Endothelial cell (in vitro differentiated cells): ENCODE results near the gene DSG1. TPM values are rescaled to one million over a fixed set of nuclear protein-coding genes. Genes with fewer than 3 reads are reported as not detected.

ENCODE experiments used
- DNase-seq: peaks from one replicate; pipeline ENCODE4 v3.0.0; 2021; ENCODE audit warnings: low spot score
- H3K27ac Mint-ChIP-seq: one replicate; pipeline ENCODE4 v1.8.0; 2021; ENCODE audit warnings: mixed read lengths, inconsistent platforms; ENCODE audit not compliant: unreplicated experiment
- H3K27me3 Mint-ChIP-seq: one replicate; pipeline ENCODE4 v1.8.0; 2021; ENCODE audit warnings: mild to moderate bottlenecking, moderate library complexity, mixed read lengths, inconsistent platforms; ENCODE audit not compliant: unreplicated experiment
- H3K36me3 Mint-ChIP-seq: one replicate; pipeline ENCODE4 v1.8.0; 2021; ENCODE audit warnings: mild to moderate bottlenecking, low read depth, mixed read lengths, inconsistent platforms; ENCODE audit not compliant: unreplicated experiment
- H3K4me1 Mint-ChIP-seq: one replicate; pipeline ENCODE4 v1.8.0; 2021; ENCODE audit warnings: mild to moderate bottlenecking, mixed read lengths, inconsistent platforms; ENCODE audit not compliant: unreplicated experiment
- H3K4me3 Mint-ChIP-seq: one replicate; pipeline ENCODE4 v1.8.0; 2021; ENCODE audit warnings: mild to moderate bottlenecking, mixed read lengths, inconsistent platforms; ENCODE audit not compliant: unreplicated experiment
- H3K9me3 Mint-ChIP-seq: one replicate; pipeline ENCODE4 v1.8.0; 2021; ENCODE audit warnings: mixed read lengths, inconsistent platforms; ENCODE audit not compliant: unreplicated experiment
- total RNA-seq: library from RNA; stranded (reverse); fragmentation: NEBNext Ultra II Directional; extraction: Animal tissue kit (Norgen Biotek cat#: 25700); gene quantifications from one replicate; pipeline ENCODE4 v1.2.1, GENCODE V29; 2021; ENCODE audit not compliant: unreplicated experiment
- TF ChIP-seq, protein P1 (sequence below): fragments of 200-600 bp; sonication (generic); IDR thresholded peaks from one replicate; pipeline ENCODE4 v1.5.0; 2021; ENCODE audit warnings: antibody characterized with exemption; ENCODE audit not compliant: unreplicated experiment

The DSG1 gene
- total RNA-seq, 1 donor from 2014 or later = not detected

DNA sequence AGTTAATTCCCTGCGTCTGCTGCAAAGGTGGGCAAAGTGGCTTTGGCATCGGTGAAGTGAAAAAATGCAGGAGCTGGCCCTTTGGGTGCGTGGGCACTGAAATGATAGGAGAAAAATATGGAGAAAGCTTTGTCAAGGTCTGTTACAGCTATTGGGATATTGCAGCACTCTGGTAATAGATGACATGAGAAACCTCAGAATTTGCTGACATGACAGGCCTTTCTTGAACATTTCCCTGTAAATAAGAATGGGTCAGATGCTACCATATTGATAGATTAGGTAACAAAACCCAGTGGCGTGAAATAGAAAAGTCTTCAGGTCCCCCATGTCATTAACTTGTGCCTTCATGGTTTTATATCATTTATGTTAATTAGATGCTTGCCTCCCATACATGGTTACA is 46.2 kb downstream of the DSG1 start:
- TF ChIP-seq, protein P1, sequence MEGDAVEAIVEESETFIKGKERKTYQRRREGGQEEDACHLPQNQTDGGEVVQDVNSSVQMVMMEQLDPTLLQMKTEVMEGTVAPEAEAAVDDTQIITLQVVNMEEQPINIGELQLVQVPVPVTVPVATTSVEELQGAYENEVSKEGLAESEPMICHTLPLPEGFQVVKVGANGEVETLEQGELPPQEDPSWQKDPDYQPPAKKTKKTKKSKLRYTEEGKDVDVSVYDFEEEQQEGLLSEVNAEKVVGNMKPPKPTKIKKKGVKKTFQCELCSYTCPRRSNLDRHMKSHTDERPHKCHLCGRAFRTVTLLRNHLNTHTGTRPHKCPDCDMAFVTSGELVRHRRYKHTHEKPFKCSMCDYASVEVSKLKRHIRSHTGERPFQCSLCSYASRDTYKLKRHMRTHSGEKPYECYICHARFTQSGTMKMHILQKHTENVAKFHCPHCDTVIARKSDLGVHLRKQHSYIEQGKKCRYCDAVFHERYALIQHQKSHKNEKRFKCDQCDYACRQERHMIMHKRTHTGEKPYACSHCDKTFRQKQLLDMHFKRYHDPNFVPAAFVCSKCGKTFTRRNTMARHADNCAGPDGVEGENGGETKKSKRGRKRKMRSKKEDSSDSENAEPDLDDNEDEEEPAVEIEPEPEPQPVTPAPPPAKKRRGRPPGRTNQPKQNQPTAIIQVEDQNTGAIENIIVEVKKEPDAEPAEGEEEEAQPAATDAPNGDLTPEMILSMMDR = no peak
- no peak overlapping the region for H3K27ac Mint-ChIP-seq
- peaks cover 1% of the 10 kb centered on the region for H3K27me3 Mint-ChIP-seq
- H3K4me1 Mint-ChIP-seq = no peaks in the 10 kb centered on the region
- no peak overlapping the region for H3K4me3 Mint-ChIP-seq
- DNase-seq = no peak
- no peaks in the 10 kb centered on the region for H3K36me3 Mint-ChIP-seq
- H3K9me3 Mint-ChIP-seq = no peaks in the 10 kb centered on the region

DNA sequence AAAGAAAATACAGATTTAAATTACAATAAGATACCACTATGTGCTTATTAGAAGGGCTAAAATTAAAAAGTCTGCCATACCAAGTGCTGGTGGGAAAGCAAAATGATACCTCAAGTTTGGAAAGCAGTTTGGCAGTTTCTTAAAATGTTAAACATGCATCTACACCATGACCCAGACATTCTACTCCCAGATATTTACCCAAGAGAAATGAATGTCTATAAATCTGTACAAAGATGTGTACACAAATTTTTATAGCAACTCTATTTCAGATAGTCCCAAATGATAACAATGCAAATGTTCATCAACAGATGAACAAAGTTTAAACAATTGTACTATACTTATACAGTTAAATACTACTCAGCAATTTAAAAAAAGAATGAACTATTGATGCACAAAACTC is 51.5 kb downstream of the DSG1 start:
- H3K27me3 Mint-ChIP-seq = no peaks in the 10 kb centered on the region
- no peaks in the 10 kb centered on the region for H3K36me3 Mint-ChIP-seq
- no peaks in the 10 kb centered on the region for H3K9me3 Mint-ChIP-seq
- H3K4me3 Mint-ChIP-seq = no peak overlapping the region
- no peak for DNase-seq
- no peak overlapping the region for H3K27ac Mint-ChIP-seq
- TF ChIP-seq, protein P1 = no peak
- H3K4me1 Mint-ChIP-seq = peaks cover 8% of the 10 kb centered on the region

DNA sequence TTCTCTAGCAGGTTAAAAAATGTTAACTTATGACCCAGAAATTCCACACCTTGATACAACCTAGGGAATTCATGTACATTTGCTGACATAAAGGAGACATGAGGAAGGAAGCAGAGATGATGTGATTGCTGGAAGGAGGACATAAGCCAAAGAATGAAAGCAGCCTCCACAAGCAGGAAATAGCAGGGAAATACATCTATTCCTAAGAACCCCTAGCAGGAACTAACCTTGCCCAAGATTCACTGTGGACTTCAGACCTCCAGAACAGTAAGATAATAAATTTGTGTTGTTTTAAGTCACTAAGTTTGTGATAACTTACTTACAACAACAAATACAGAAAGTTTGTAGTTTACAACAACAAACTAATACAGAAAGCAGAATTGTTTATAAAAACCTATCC is 54.0 kb downstream of the DSG1 start:
- H3K4me1 Mint-ChIP-seq = peaks cover 8% of the 10 kb centered on the region

DNA sequence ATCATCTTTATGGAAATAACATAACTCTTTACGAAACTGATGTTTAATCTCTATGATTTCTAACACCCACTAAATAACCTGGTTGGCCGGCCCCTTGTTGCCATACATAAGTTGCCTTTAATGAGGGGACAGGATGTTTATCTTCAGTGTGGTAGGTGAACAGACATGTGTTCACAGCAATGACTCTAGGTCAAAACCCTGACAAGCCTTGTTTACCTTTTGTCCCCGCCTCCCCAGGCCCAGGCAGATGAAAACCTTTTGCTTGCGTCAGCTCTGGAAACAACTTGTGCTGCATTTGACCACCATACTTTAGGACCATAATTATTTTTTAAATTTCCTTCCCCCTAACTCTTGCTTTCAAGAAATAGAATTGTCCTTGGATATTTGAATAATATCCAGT is 55.7 kb downstream of the DSG1 start:
- no peak for DNase-seq
- Mint-ChIP-seq H3K36me3 (no peaks in the 10 kb centered on the region), H3K9me3 (no peaks in the 10 kb centered on the region), H3K27me3 (no peaks in the 10 kb centered on the region), H3K4me1 (peaks cover 8% of the 10 kb centered on the region), H3K4me3 (no peak overlapping the region), H3K27ac (no peak overlapping the region)
- TF ChIP-seq, protein P1 = no peak

More for the DNA sequence above, 54.0 kb downstream of the DSG1 start:
- TF ChIP-seq, protein P1 = no peak
- Mint-ChIP-seq H3K9me3 (no peaks in the 10 kb centered on the region), H3K27ac (no peak overlapping the region), H3K36me3 (no peaks in the 10 kb centered on the region), H3K27me3 (no peaks in the 10 kb centered on the region), H3K4me3 (no peak overlapping the region)
- DNase-seq = no peak

DNA sequence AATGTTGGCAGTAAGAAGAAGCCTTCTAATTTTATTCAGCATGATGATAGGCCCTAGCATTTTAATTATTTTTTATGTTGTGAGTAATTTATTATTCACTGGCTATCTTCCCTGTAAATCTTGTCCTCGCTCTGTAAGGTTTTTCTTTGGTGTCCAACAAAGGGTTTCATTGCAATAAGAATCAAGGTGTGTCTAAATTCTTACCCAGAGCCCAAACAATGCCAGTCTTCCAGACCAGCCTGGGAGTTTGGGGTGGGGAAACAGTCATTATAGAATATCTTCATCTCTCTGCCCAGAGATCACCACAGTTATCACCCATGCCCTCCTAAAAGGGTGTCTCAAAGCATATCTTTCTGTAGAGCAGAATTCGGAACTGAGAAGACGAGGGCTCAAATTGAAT is 58.5 kb downstream of the DSG1 start, which contains the start of gene DSG4:
DSG4 (plus strand) TSS at position 301 of the 400 bp plus-strand sequence. CDS start 135 bp downstream, outside the sequence.
- TF ChIP-seq, protein P1 = no peak

More for the DNA sequence above, 58.5 kb downstream of the DSG1 start, which contains the start of gene DSG4:
- H3K4me3 Mint-ChIP-seq = no peak within 1 kb of the TSS
- no peak within 1 kb of the TSS for H3K27ac Mint-ChIP-seq
- DNase-seq = no peak
- no peaks in the 10 kb centered on the region for H3K27me3 Mint-ChIP-seq
- no peaks in the 10 kb centered on the region for H3K36me3 Mint-ChIP-seq
- peaks cover 8% of the 10 kb centered on the region for H3K4me1 Mint-ChIP-seq
- H3K9me3 Mint-ChIP-seq = no peaks in the 10 kb centered on the region
